SK-N-SH (cell line): ENCODE data around the gene ADCY4. TPM values are rescaled to one million over a fixed set of nuclear protein-coding genes. Genes with fewer than 3 reads are reported as not detected.

ENCODE experiments used
- CTCF ChIA-PET: fragments of 300-600, 350-600 bp; formaldehyde crosslinking; extraction: SDS; loops from one replicate; lab custom pipeline; 2021; lab: Yijun Ruan, JAX
- POLR2A ChIA-PET: fragments of 350-600 bp; sonication (Branson Sonifier 250); formaldehyde crosslinking; extraction: SDS; loops from one replicate; lab custom pipeline; 2020; ENCODE audit warnings: antibody characterized with exemption, inconsistent platforms; lab: Yijun Ruan, JAX
- DNase-seq: peaks from one replicate; pipeline ENCODE4 v3.0.0; 2012
- H2AFZ ChIP-seq: fragments of 200-600 bp; sonication (generic); 2 replicates; pipeline ENCODE4 v1.8.1; 2016; ENCODE audit warnings: antibody characterized with exemption, mild to moderate bottlenecking, low read depth
- H3F3A ChIP-seq: fragments of 200-600 bp; sonication (generic); replicated peaks from 2 replicates; pipeline ENCODE3; 2016; ENCODE audit warnings: antibody characterized with exemption, mild to moderate bottlenecking; ENCODE audit not compliant: insufficient read depth
- H3K27ac ChIP-seq, 2 experiments: fragments of 200-500 bp in 1 of 2; fragments of 200-600 bp in 1 of 2; sonication (Bioruptor generic) in 1 of 2; sonication (generic), shearing (Covaris generic) in 1 of 2; 2 replicates each; pipeline versions ENCODE4 v1.5.1 to v1.6.1; 2014 to 2016; ENCODE audit warnings: low read depth in 2 of 2, inconsistent platforms in 1 of 2, low read length in 1 of 2, mild to moderate bottlenecking in 1 of 2, mixed read lengths in 1 of 2
- H3K27me3 ChIP-seq: fragments of 200-600 bp; sonication (generic), shearing (Covaris generic); 2 replicates; pipeline ENCODE4 v1.6.1; 2016; ENCODE audit warnings: mixed run types; ENCODE audit not compliant: insufficient read depth
- H3K36me3 ChIP-seq, 2 experiments: fragments of 200-500 bp in 1 of 2; fragments of 200-600 bp in 1 of 2; sonication (Bioruptor generic) in 1 of 2; sonication (generic) in 1 of 2; replicated peaks in 1 of 2; 2 replicates each; pipeline versions ENCODE3 to v1.5.1; 2014 to 2016; ENCODE audit warnings: low read length in 1 of 2, mild to moderate bottlenecking in 1 of 2; ENCODE audit not compliant: insufficient read depth in 2 of 2, control insufficient read depth in 1 of 2
- H3K4me1 ChIP-seq, 2 experiments: fragments of 200-500 bp in 1 of 2; fragments of 200-600 bp in 1 of 2; sonication (Bioruptor generic) in 1 of 2; sonication (generic), shearing (Covaris generic) in 1 of 2; 2 replicates each; pipeline versions ENCODE4 v1.5.1 to v1.6.1; 2014 to 2016; ENCODE audit warnings: low read depth in 1 of 2, low read length in 1 of 2, mixed run types in 1 of 2; ENCODE audit not compliant: insufficient read depth in 2 of 2, control insufficient read depth in 1 of 2
- H3K4me2 ChIP-seq: fragments of 200-600 bp; sonication (generic), shearing (Covaris generic); 2 replicates; pipeline ENCODE4 v1.6.1; 2017; ENCODE audit warnings: mixed run types
- H3K4me3 ChIP-seq, 2 experiments: fragments of 200-500 bp in 1 of 2; fragments of 200-600 bp in 1 of 2; sonication (Bioruptor generic) in 1 of 2; sonication (generic), shearing (Covaris generic) in 1 of 2; 2 replicates each; pipeline versions ENCODE4 v1.5.1 to v1.8.1; 2014 to 2016; ENCODE audit warnings: low read depth in 2 of 2, inconsistent platforms in 1 of 2, low read length in 1 of 2, mild to moderate bottlenecking in 1 of 2, mixed read lengths in 1 of 2, moderate library complexity in 1 of 2
- H3K79me2 ChIP-seq: fragments of 200-600 bp; sonication (generic); 2 replicates; pipeline ENCODE4 v1.8.1; 2017; ENCODE audit warnings: mild to moderate bottlenecking; ENCODE audit not compliant: insufficient read depth
- H3K9ac ChIP-seq: fragments of 200-600 bp; sonication (generic); 2 replicates; pipeline ENCODE4 v1.6.1; 2017; ENCODE audit warnings: mixed run types
- H3K9me2 ChIP-seq: fragments of 200-600 bp; sonication (generic); 2 replicates; pipeline ENCODE4 v1.6.1; 2017; ENCODE audit warnings: mixed run types
- H3K9me3 ChIP-seq: fragments of 200-600 bp; sonication (generic); 2 replicates; pipeline ENCODE4 v1.6.1; 2017; ENCODE audit warnings: mixed run types, mild to moderate bottlenecking, moderate library complexity
- H4K20me1 ChIP-seq: fragments of 200-600 bp; sonication (generic); 2 replicates; pipeline ENCODE4 v1.6.1; 2017; ENCODE audit warnings: mild to moderate bottlenecking, mixed run types; ENCODE audit not compliant: insufficient read depth
- CHD2 ChIP-seq: fragments of 150-350 bp; IDR thresholded peaks from 2 replicates; pipeline ENCODE4 v1.6.1; 2018; ENCODE audit warnings: low read length; ENCODE audit not compliant: partially characterized antibody
- ELF1 ChIP-seq: IDR thresholded peaks from 2 replicates; pipeline ENCODE4 v1.4.0; 2012
- FOSL2 ChIP-seq: IDR thresholded peaks from 2 replicates; pipeline ENCODE4 v1.4.0; 2012; ENCODE audit warnings: low read depth, mild to moderate bottlenecking, moderate library complexity, borderline replicate concordance
- FOXJ3 ChIP-seq: sonication (generic); formaldehyde crosslinking; IDR thresholded peaks from 2 replicates; pipeline ENCODE4 v1.5.1; 2020; ENCODE audit warnings: mild to moderate bottlenecking, missing genetic modification reagents
- GABPA ChIP-seq: IDR thresholded peaks from 2 replicates; pipeline ENCODE4 v1.4.0; 2012; ENCODE audit warnings: low read depth, mild to moderate bottlenecking
- MAX ChIP-seq: IDR thresholded peaks from 2 replicates; pipeline ENCODE4 v1.4.0; 2012; ENCODE audit warnings: low read depth
- MEF2A ChIP-seq: IDR thresholded peaks from 2 replicates; pipeline ENCODE4 v1.4.0; 2012; ENCODE audit warnings: low read depth, borderline replicate concordance
- NRF1 ChIP-seq: IDR thresholded peaks from 2 replicates; pipeline ENCODE4 v1.6.1; 2012; ENCODE audit warnings: low read depth, mild to moderate bottlenecking, low read length
- PBX3 ChIP-seq: IDR thresholded peaks from 2 replicates; pipeline ENCODE4; 2012
- POLR2AphosphoS5 ChIP-seq: IDR thresholded peaks from 2 replicates; pipeline ENCODE4 v1.6.1; 2012; ENCODE audit warnings: low read depth, low read length
- RCOR1 ChIP-seq: fragments of 150-350 bp; IDR thresholded peaks from 2 replicates; pipeline ENCODE4 v1.6.1; 2017; ENCODE audit warnings: antibody characterized with exemption, low read length
- REST ChIP-seq: IDR thresholded peaks from 2 replicates; pipeline ENCODE4 v1.6.1; 2012; ENCODE audit warnings: mild to moderate bottlenecking, low read depth, low read length, moderate library complexity
- RFX5 ChIP-seq: IDR thresholded peaks from 2 replicates; pipeline ENCODE4 v1.6.1; 2012; ENCODE audit warnings: mild to moderate bottlenecking, improper control_type of control experiment, low read length
- RXRA ChIP-seq: IDR thresholded peaks from 2 replicates; pipeline ENCODE4 v1.4.0; 2012; ENCODE audit warnings: low read depth, mild to moderate bottlenecking, borderline replicate concordance
- SIN3A ChIP-seq: IDR thresholded peaks from 2 replicates; pipeline ENCODE4 v1.6.1; 2012; ENCODE audit warnings: low read depth, mild to moderate bottlenecking, low read length, moderate library complexity, borderline replicate concordance
- SMC3 ChIP-seq: IDR thresholded peaks from 2 replicates; pipeline ENCODE4 v1.6.1; 2012; ENCODE audit warnings: low read depth, low read length, improper control_type of control experiment
- TEAD4 ChIP-seq: IDR thresholded peaks from 2 replicates; pipeline ENCODE4 v1.4.0; 2012; ENCODE audit warnings: mild to moderate bottlenecking, borderline replicate concordance; ENCODE audit not compliant: insufficient read depth
- USF1 ChIP-seq: IDR thresholded peaks from 2 replicates; pipeline ENCODE4 v1.4.0; 2012; ENCODE audit warnings: low read depth, borderline replicate concordance
- ZBTB33 ChIP-seq: IDR thresholded peaks from 2 replicates; pipeline ENCODE4 v1.4.0; 2012; ENCODE audit warnings: low read depth, borderline replicate concordance
- WGBS: methylation state at CpG from one replicate; pipeline ENCODE4 v1.1.6; 2017; ENCODE audit warnings: low lambda C conversion rate; 5-methylcytosine and 5-hydroxymethylcytosine counted together
- polyA plus RNA-seq, 3 experiments: library from polyadenylated mRNA; depleted of rRNA; stranded (reverse); fragments of >200 nt; gene quantifications; 2 replicates each; pipeline ENCODE4 v1.2.3, GENCODE V29; 2012

ADCY4 gene
- polyA plus RNA-seq, 1 of the 3 experiments (the other 2 are of a cell fraction) = 0.08 TPM

GRCh38 chr14:24284501-24285035 is 50.3 kb downstream of the ADCY4 start:
- no peak overlapping the region for H3K4me2 ChIP-seq
- H3F3A ChIP-seq = no peaks in the 10 kb centered on the region
- no peaks in the 10 kb centered on the region for H3K9me2 ChIP-seq
- ChIA-PET CTCF (interaction anchor here (2.3 to 8.9 kb wide), 3 partner anchors 13 to 42 kb away, joined by 6 to 87 read pairs (median 48); partner anchors contain the start of genes CIDEB, DHRS1, NOP9 and TINF2), POLR2A (no interaction called here)
- no peak for DNase-seq
- TF ChIP-seq RXRA (no peak), RFX5 (no peak), ELF1 (no peak), MEF2A (no peak), ZBTB33 (no peak), SIN3A (no peak), SMC3 (no peak), RCOR1 (no peak), FOSL2 (no peak), FOXJ3 (no peak), USF1 (no peak), MAX (no peak), REST (no peak), NRF1 (no peak), PBX3 (no peak), CHD2 (no peak), GABPA (no peak), POLR2AphosphoS5 (no peak), TEAD4 (no peak)
- TF ChIP-seq, all 33 proteins: peak for 0
- Histone ChIP-seq H3K4me3 (no peak overlapping the region), H3K27ac (no peak overlapping the region), H3K36me3 (peaks cover 0 to under 1% of the 10 kb centered on the region in 2 experiments), H3K9me3 (no peaks in the 10 kb centered on the region), H3K27me3 (no peaks in the 10 kb centered on the region), H2AFZ (no peak overlapping the region), H3K4me1 (peaks cover 0 to 4% of the 10 kb centered on the region in 2 experiments; a peak in 1 of 4 replicates), H3K79me2 (no peaks in the 10 kb centered on the region), H3K9ac (no peak overlapping the region), H4K20me1 (no peaks in the 10 kb centered on the region)
- WGBS = 90% methylated on average over 9 of the region's 11 CpGs
